SH-SY5Y (cell line): ENCODE data around the gene MICALL2.

Experiments used
- GATA2 ChIP-seq: IDR thresholded peaks from 2 replicates; pipeline ENCODE4 v1.6.1; 2011; ENCODE audit warnings: mild to moderate bottlenecking, low read depth, low read length
- GATA3 ChIP-seq: IDR thresholded peaks from 2 replicates; pipeline ENCODE4 v1.6.1; 2011; ENCODE audit warnings: low read depth, mild to moderate bottlenecking, low read length, moderate library complexity

DNA sequence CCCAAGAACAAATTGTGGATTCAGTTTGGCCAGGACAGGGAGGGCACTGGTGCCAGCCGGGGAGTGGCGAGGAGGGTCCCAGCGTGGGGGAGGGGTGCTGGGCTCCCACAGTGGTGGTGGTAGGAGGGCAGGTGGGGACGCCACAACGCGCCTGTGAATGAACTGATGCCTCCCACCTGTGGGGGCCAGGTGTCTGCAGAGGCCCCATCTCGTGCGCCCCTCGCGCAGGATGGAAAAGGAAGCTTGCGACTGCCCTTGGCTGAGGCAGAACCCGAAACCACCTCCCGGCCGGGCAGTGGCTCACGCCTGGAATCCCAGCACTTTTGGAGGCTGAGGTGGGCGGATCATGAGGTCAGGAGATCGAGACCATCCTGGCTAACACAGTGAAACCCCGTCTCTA lies 72.0 kb downstream of the MICALL2 start:
- no peak for TF ChIP-seq GATA3
- no peak for TF ChIP-seq GATA2
